ENCODE measurements around the gene PTPN1. TPM values are rescaled to one million over a fixed set of nuclear protein-coding genes. Genes with fewer than 3 reads are reported as not detected.

The PTPN1 gene
- total RNA-seq, 1 experiment from 2014 or later: 63.0 TPM

DNA sequence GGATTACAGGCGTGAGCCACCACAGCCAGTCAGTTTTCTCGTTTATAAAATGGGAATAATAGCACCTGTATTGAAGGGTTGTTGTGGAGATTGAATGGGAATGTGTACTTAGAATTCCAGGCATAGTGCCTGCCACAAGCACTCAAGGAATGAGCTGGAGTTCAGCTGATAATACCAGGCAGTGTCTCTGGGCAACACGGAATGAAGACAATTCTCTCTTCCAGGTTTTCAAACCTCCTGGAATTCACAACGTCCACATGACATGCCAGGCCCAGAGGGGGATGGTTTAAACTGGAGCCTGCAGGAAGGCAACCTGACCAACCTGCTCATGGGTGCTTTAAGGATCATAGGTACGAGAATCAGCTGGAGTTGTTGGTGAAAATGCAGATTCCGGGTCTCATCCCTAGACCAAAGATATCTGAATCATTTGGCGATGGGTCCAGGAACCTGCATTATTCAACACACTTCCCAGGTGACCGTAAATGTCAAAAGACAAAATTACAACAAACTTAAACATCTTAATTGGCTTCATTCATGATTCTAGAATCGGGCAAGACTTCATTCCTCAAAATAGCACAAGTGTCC lies 1.9 kb upstream of the PTPN1 start:
- BruUV-seq (replicated peaks): no TSS peak
- POLR2A ChIA-PET: interaction anchor here (0.7 to 19.9 kb wide), 7 partner anchors 11 to 393 kb away, joined by 3 to 480 read pairs (median 41); no protein-coding TSS in a partner anchor
- no peaks in the 10 kb centered on the region for H3K27me3 Mint-ChIP-seq (ENCODE audit: insufficient read depth, unreplicated experiment)
- no peaks in the 10 kb centered on the region for H3K9me3 Mint-ChIP-seq (ENCODE audit: unreplicated experiment)
- no peak for DNase-seq (ENCODE audit: unreplicated experiment)
- intact Hi-C loops (cut with micrococcal nuclease): no loop called here
- H3K4me1 Mint-ChIP-seq (ENCODE audit: insufficient read depth, unreplicated experiment): peaks cover 27% of the 10 kb centered on the region
- no peak overlapping the region for H3K27ac Mint-ChIP-seq (ENCODE audit: low read depth, unreplicated experiment)
- TF ChIP-seq, protein P1, sequence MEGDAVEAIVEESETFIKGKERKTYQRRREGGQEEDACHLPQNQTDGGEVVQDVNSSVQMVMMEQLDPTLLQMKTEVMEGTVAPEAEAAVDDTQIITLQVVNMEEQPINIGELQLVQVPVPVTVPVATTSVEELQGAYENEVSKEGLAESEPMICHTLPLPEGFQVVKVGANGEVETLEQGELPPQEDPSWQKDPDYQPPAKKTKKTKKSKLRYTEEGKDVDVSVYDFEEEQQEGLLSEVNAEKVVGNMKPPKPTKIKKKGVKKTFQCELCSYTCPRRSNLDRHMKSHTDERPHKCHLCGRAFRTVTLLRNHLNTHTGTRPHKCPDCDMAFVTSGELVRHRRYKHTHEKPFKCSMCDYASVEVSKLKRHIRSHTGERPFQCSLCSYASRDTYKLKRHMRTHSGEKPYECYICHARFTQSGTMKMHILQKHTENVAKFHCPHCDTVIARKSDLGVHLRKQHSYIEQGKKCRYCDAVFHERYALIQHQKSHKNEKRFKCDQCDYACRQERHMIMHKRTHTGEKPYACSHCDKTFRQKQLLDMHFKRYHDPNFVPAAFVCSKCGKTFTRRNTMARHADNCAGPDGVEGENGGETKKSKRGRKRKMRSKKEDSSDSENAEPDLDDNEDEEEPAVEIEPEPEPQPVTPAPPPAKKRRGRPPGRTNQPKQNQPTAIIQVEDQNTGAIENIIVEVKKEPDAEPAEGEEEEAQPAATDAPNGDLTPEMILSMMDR (IDR thresholded peaks at IDR 0.05; ENCODE audit: unreplicated experiment): no peak
- H3K4me3 Mint-ChIP-seq (ENCODE audit: unreplicated experiment): no peak overlapping the region
- CTCF ChIA-PET: interaction anchor here (0.6 to 0.7 kb wide), 3 partner anchors 18 to 71 kb away, joined by 3 to 4 read pairs (median 3); no protein-coding TSS in a partner anchor
- H3K36me3 Mint-ChIP-seq (ENCODE audit: insufficient read depth, unreplicated experiment): peaks cover 4% of the 10 kb centered on the region

DNA sequence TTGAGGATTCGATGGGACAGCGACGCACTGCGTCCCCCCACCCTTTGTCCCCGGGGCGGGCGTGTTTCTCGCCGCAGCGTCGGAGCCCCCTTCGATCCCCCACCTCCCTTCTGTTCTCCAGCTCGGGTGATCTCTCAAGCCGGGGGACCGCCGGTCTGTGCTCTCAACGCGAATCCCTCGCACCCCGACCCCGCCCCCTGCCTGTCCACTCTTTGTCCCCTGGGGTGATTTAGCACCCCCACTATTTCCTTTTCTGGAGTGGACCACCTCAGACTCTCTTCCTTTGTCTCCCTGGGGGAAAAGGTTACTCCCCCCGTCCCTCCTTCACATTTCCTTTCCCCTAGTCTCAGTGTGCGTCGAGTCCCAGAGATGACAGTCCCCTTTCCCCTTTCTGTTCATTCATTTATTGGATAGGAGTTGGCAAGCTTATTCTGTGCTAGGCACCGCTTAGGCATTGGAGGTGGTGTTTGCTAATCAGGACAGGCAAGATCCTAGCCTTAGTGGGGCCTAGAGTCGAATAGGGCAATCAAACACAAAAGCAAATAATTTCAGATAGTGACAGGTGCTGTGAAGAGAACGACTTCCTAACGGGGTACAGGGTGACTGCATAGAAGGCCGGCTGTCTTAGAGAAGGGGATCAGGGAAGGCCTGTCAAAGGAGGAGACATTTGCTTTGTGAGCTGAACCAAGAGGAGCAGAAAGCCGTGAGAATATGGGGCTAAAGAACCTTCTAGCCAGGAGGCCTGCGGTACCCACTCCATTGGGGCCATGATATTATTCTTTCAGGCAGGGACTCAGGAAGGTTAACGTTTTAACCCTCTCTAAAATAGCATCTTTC lies 741 bp downstream of the PTPN1 start:
- no TSS peak for BruUV-seq (replicated peaks)
- DNase-seq (ENCODE audit: unreplicated experiment): no peak
- H3K4me1 Mint-ChIP-seq (ENCODE audit: insufficient read depth, unreplicated experiment): peaks cover 33% of the 10 kb centered on the region
- intact Hi-C loops (cut with micrococcal nuclease): loop anchor here (2.0 to 5.0 kb wide), 2 partner anchors 34 to 60 kb away; no protein-coding TSS in a partner anchor
- POLR2A ChIA-PET: interaction anchor here (0.7 to 19.9 kb wide), 49 partner anchors 9 to 447 kb away, joined by 3 to 480 read pairs (median 6); partner anchors contain the start of genes ADNP, CEBPB, DPM1 and MOCS3
- TF ChIP-seq, protein P1 (IDR thresholded peaks at IDR 0.05; ENCODE audit: unreplicated experiment): no peak
- H3K9me3 Mint-ChIP-seq (ENCODE audit: unreplicated experiment): no peaks in the 10 kb centered on the region
- H3K27me3 Mint-ChIP-seq (ENCODE audit: insufficient read depth, unreplicated experiment): no peaks in the 10 kb centered on the region
- H3K36me3 Mint-ChIP-seq (ENCODE audit: insufficient read depth, unreplicated experiment): peaks cover 4% of the 10 kb centered on the region
- CTCF ChIA-PET: interaction anchor here (0.5 to 5.9 kb wide), 19 partner anchors 10 to 341 kb away, joined by 3 to 35 read pairs (median 5); no protein-coding TSS in a partner anchor
- H3K27ac Mint-ChIP-seq (ENCODE audit: low read depth, unreplicated experiment): peak overlapping the region; percentile 93
- H3K4me3 Mint-ChIP-seq (ENCODE audit: unreplicated experiment): peak overlapping the region; percentile 91

DNA sequence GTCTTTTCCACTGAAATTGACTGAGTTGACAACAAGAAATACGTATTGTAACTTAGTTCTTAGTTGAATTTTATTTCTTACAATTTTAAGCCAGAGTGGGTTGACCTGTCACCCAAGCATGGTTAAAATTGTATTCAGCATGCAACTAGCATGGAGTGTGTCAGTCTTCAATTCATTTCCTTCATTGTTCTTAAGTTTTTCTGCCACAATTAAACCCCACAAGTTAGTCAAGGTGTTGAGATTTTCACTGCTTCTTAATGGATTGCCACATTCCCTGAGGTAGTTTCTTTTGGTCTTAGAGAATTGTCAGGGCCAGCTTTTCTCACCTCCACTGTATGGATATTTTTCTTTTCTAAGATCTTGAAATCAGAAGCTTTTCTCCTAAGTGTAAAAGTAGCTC lies 2.1 kb downstream of the PTPN1 start:
- Mint-ChIP-seq H3K4me1 (ENCODE audit: insufficient read depth, unreplicated experiment) (peaks cover 33% of the 10 kb centered on the region), H3K4me3 (ENCODE audit: unreplicated experiment) (peak overlapping the region; percentile 91), H3K36me3 (ENCODE audit: insufficient read depth, unreplicated experiment) (peaks cover 4% of the 10 kb centered on the region), H3K9me3 (ENCODE audit: unreplicated experiment) (no peaks in the 10 kb centered on the region), H3K27me3 (ENCODE audit: insufficient read depth, unreplicated experiment) (no peaks in the 10 kb centered on the region), H3K27ac (ENCODE audit: low read depth, unreplicated experiment) (peak overlapping the region; percentile 93)
- no peak for DNase-seq (ENCODE audit: unreplicated experiment)
- no TSS peak for BruUV-seq (replicated peaks)
- TF ChIP-seq, protein P1 (IDR thresholded peaks at IDR 0.05; ENCODE audit: unreplicated experiment): no peak
- CTCF ChIA-PET: interaction anchor here (1.0 to 5.9 kb wide), 18 partner anchors 11 to 330 kb away, joined by 3 to 35 read pairs (median 4); no protein-coding TSS in a partner anchor
- intact Hi-C loops (cut with micrococcal nuclease): loop anchor here (5.0 kb wide), 1 partner anchor 35 kb away; no protein-coding TSS in a partner anchor
- POLR2A ChIA-PET: interaction anchor here (0.6 to 19.9 kb wide), 33 partner anchors 12 to 404 kb away, joined by 3 to 480 read pairs (median 6); partner anchors contain the start of genes CEBPB, PARD6B and PEDS1

Measured in MCF 10A (cell line).